Colonic mucosa (tissue), 4 donors: Measurements from ENCODE around the gene CHGA. TPM values are rescaled to one million over a fixed set of nuclear protein-coding genes. Genes with fewer than 3 reads are reported as not detected.

Experiments
- DNase-seq: peaks from one replicate; pipeline ENCODE4 v3.0.0-alpha.2; 2020
- H3K27ac ChIP-seq: fragments of 200-600 bp; one replicate; pipeline ENCODE4 v1.8.0; 2021
- H3K27me3 ChIP-seq: fragments of 200-600 bp; one replicate; pipeline ENCODE4 v1.8.0; 2021
- H3K36me3 ChIP-seq: fragments of 200-600 bp; one replicate; pipeline ENCODE4 v1.8.0; 2021
- H3K4me1 ChIP-seq: fragments of 200-600 bp; one replicate; pipeline ENCODE4 v1.8.0; 2021; ENCODE audit warnings: mild to moderate bottlenecking
- H3K4me3 ChIP-seq: fragments of 200-600 bp; one replicate; pipeline ENCODE4 v1.8.0; 2021
- H3K9ac ChIP-seq, 2 donors: one replicate each; pipeline ENCODE4 v1.7.0; 2013; ENCODE audit warnings: control low read depth in 2 of 2, low read depth in 2 of 2, low read length in 2 of 2
- H3K9me3 ChIP-seq: fragments of 200-600 bp; one replicate; pipeline ENCODE4 v1.8.0; 2021
- CTCF ChIP-seq: fragments of 200-600 bp; IDR thresholded peaks from one replicate; pipeline ENCODE4 v1.8.0; 2022; ENCODE audit warnings: antibody characterized with exemption, mild to moderate bottlenecking
- intact Hi-C: fragments of 100-400 bp; cut with DNase I; formaldehyde crosslinking; loops from one replicate; pipeline ENCODE4 v1.14.1; 2022
- total RNA-seq, 2 donors: library from RNA; stranded (reverse); fragmentation: NEBNext Ultra II Directional in 1 of 2; extraction: Animal tissue kit (Norgen Biotek cat#: 25700) in 1 of 2; gene quantifications; one replicate each; pipeline ENCODE4 v1.2.1, GENCODE V29; 2021
- donor health status: healthy.
- donor health status: DM: no; HTN: no; CAD: no.
- donor health status: DM: no; HTN: no; CAD: no.

CHGA gene
- total RNA-seq, 2 donors from 2014 or later = 137 to 326 TPM

- no peaks in the 10 kb centered on the region for H3K27me3 ChIP-seq
- no peak overlapping the region for H3K4me3 ChIP-seq
- TF ChIP-seq CTCF = no peak
- H3K27ac ChIP-seq = no peak overlapping the region
- no peaks in the 10 kb centered on the region for H3K36me3 ChIP-seq
- intact Hi-C loops = no loop called here
- H3K4me1 ChIP-seq = peaks cover 7% of the 10 kb centered on the region
- no peak for DNase-seq
- H3K9ac ChIP-seq = no peak overlapping the region
- no peaks in the 10 kb centered on the region for H3K9me3 ChIP-seq
Observed at GRCh38 chr14:92963301-92964123, 40.6 kb downstream of the CHGA start.

GRCh38 chr14:92964124-92965109 is 41.5 kb downstream of the CHGA start:
- Histone ChIP-seq H3K4me1 (peaks cover 7% of the 10 kb centered on the region), H3K4me3 (no peak overlapping the region), H3K9ac (no peak overlapping the region), H3K36me3 (no peaks in the 10 kb centered on the region), H3K27ac (no peak overlapping the region), H3K9me3 (no peaks in the 10 kb centered on the region), H3K27me3 (no peaks in the 10 kb centered on the region)
- intact Hi-C loops = no loop called here
- DNase-seq = no peak
- TF ChIP-seq CTCF = no peak

- no peaks in the 10 kb centered on the region for H3K36me3 ChIP-seq
- DNase-seq = no peak
Observed at GRCh38 chr14:92965281-92965680, 42.3 kb downstream of the CHGA start.

GRCh38 chr14:92967346-92967926 is 44.5 kb downstream of the CHGA start:
- Histone ChIP-seq H3K36me3 (no peaks in the 10 kb centered on the region), H3K9me3 (no peaks in the 10 kb centered on the region)
- no peak for DNase-seq

More at GRCh38 chr14:92965281-92965680, 42.3 kb downstream of the CHGA start:
- H3K27ac ChIP-seq = no peak overlapping the region
- intact Hi-C loops = no loop called here
- TF ChIP-seq CTCF = no peak
- H3K9me3 ChIP-seq = no peaks in the 10 kb centered on the region
- H3K4me1 ChIP-seq = peaks cover 7% of the 10 kb centered on the region
- no peaks in the 10 kb centered on the region for H3K27me3 ChIP-seq
- no peak overlapping the region for H3K4me3 ChIP-seq
- H3K9ac ChIP-seq = no peak overlapping the region

More at GRCh38 chr14:92967346-92967926, 44.5 kb downstream of the CHGA start:
- Histone ChIP-seq H3K9ac (no peak overlapping the region), H3K4me3 (no peak overlapping the region), H3K27ac (no peak overlapping the region), H3K4me1 (peaks cover 7% of the 10 kb centered on the region), H3K27me3 (no peaks in the 10 kb centered on the region)
- intact Hi-C loops = no loop called here
- TF ChIP-seq CTCF = no peak
